ENCODE results near the gene MOSPD2.
A peak's percentile ranks its signal among the peaks of the same experiment; 100 is the strongest.

Gene MOSPD2

DNA sequence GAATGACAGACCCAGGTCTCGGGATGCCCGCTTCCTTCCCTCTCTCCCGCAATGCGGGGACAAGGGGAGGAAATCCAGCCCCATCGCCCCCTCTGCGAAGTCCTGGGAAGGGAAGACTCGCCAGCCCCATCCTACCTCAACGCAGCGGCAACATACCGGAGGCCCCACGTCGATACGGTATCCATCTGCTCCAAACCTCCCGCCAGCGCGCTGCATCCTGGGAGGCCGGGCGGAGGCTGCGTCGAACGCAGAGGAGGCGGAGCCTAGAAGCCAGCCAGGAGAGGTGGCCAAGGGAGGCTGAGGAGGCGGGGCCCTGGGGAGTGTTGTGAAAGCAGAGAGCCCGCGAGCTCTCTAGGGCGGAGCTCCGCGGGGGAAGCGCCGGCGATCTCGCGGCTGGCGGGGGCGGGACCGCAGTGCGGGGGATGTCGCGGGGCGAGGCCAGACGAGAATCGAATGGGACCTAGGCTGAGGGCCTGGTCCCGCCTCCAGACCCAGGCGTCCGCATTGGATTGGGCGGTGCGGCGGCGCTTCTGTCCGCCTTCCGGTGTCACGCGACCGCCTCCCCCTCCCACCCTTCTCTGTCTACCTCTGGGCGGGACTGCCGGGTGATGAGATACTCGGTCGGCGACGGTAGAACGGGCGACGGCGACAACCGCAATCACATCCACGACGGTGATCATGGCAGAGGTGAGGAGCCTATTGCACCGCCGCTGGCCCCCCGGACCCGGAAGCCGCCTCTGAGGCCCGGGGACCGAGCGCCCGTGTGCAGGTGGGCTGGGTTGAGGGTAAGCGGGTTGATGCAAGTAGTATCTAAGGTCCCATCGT lies at the start of gene MOSPD2, which contains the start of gene FANCB:
Gene MOSPD2, plus strand, starts transcription at position 571 of the 825 bp plus-strand sequence. Its CDS starts 108 bp downstream, at position 679.
Gene FANCB, minus strand, starts transcription at position 219 of the 825 bp plus-strand sequence. CDS start 7,559 bp downstream, outside the sequence.
- DNase-seq = peak; percentile 91

DNA sequence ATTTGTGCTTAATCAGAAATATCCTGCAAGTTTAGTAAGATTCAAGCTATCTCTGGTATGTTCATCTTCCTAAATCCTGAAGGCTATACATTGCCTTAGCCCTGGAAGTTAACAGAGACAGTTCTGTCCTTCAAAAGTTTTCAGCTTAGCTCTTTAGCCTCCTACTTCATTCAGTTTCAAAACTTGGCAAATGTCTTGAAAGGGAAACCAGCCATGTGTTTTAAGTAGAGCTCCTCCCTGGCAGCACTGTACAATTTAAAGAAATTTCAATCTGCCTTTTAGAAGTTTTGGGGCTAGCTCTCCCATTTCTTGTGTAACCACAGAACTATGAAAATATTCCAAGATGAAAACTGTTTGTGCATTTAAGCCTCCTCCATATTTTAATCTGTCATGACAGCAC lies 47.4 kb upstream of the MOSPD2 start:
- DNase-seq = no peak

DNA sequence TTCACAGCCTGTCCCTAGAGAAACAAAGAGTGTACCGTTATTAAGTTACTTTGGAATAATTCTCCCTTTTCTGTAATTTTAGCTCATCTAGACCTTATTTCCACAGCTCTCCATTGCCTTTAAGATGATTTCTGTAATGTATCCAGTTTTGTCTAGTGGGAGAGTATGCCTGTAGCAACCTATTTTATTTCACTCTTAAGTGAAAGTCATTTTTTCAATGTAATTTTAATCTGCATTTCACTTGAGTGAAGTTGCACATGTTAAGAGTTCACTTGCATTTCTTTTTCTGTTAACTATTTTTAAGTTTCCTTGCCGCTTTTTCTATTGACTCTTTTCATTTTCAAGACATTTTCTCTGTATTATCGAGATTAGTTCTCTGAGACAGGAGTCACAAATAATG lies 46.9 kb upstream of the MOSPD2 start:
- DNase-seq = no peak

DNA sequence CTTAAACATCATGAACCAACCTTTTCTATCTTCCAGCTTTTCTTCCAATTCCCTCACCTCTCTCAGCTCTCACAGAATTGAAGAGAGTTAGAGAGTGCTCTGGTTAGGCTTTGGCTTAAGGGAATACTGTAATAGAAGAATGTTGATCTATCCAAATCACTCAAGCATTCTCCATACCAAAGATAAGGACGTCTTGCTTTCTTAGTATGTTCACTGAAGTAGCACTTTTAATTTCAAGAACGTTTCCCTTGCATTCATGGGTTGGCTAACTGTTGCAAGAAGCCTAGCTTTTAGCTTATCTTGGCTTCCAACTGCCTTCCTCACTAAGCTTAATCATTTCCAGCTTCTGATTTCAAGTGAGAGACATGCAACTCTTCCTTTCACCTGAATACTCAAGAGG lies 43.6 kb upstream of the MOSPD2 start:
- no peak for DNase-seq

DNA sequence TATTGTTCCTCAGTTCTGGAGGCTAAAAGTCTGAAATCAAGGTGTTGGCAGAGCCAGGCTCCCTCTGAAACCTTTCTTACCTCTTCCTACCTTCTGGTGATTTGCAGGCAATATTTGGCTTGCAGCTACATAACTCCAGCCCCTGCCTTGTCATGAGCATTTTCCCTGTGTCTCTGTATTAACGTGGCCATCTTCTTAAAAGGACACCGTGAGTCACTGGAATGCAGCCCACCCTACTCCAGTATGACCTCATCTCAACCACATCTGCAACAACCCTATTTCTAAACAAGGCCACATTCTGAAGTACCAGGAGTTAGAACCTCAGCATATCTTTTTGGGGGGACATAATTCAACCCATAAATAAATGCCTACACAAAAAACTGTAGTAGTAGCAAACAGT lies 41.1 kb upstream of the MOSPD2 start:
- no peak for DNase-seq

DNA sequence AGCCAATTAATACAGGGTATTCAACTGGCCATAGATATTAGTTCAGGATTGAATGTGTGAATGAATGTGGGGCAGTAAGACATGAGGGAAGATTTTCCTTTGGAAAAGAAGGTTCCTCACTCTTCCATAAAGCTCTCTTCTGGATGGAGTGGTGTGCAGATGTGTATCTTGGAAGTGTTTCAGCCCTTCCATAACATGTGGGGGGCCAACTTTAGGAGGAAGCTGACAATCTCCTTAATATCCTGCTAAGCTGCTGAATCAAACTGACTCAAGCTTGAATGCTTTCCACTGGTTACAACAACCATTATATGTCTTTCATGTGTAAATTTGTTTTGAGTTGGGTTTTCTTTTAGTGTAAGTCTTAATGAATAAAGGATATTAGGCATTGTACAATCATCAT lies 40.6 kb upstream of the MOSPD2 start:
- DNase-seq = no peak

DNA sequence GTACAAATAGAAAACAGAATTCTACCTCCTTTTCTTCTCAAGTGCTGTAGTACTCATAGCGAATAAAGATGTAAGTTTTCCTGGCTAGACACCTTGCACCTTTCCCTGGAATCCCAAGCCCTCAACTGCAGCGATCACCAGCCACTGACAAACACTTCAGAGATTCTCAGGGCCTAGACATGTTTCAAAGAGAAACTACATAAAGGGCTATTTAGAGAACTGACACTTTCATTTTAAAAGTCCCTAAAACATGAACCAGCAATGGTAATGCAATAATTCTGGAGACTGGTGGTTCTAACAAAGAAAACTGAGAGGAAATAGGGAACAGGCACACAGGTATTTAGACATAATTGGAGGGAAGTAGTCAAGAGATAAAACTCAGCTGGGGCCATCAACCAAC lies 36.1 kb upstream of the MOSPD2 start:
- no peak for DNase-seq

DNA sequence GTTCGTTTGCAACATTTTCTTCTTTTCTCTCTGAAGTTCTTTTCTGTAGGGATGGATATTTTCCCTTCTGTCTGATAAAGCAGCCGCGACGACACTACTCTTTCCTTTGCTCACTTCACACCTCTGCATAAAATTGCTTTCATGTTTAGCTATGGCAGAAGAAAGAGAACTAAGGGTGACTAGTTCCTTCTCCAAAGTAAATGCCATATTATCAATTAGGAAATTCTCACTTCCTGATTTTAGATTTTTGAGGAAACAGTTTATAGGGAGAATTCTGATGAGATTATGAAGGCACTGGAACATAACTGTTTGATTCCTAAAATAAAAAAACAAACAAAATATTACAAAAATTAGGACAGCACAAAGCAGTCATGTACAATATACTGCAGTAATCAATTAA lies 29.6 kb upstream of the MOSPD2 start:
- no peak for DNase-seq

DNA sequence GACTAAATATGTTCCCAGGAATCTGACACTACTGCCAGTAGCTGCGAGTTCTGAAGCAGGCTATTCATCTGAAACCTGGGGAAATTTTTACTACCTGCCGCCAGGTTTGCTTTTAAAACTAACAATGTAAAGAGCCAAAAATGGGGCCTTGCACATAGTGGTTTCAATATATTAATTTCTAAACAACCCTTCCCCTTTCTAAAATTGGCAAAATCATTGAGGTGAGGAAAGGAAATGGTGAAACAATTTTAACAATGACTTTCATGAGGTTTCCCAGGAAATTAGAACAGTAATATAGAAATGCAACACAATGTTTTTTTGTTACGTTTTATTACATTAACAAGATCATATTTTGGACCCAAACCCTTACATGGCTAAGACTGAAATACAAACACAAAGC lies 21.7 kb upstream of the MOSPD2 start:
- DNase-seq = no peak

DNA sequence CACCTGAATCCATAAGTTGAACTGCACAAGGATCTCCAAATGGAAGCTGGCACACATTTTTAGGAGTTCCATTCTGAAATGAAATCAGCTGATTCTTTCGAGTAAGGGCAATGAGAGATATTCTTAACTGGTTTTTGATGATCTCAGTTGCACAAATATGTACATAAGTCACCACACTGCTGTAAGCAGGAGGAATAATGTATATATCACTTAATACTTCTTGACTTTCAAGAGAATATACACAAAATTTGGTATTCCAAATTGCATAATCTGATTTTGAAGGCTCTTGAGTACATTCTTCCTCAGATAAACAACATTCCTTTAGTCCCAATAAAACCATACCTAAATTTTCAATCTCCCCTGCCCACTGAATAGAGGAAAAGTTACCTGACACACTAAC lies 8.6 kb upstream of the MOSPD2 start:
- no peak for DNase-seq

DNA sequence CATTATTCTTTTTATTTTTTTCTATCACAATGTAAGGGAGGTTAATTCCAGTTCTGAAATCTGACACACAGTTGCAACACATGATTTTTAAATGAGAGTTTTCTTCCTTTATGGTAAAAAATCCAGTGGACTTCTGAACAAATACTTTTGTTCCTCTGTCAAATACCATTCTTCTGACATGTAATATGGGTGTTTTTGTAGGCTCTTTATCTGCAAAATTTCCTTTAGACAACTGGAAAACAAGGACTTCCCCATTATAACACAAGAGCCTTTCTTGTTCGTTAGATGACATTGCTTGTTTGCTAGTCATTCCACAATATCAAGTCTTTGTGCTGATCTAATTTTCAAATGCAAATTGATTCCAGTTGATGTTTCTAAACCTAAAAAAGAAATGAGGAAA lies 8.0 kb upstream of the MOSPD2 start:
- no peak for DNase-seq

DNA sequence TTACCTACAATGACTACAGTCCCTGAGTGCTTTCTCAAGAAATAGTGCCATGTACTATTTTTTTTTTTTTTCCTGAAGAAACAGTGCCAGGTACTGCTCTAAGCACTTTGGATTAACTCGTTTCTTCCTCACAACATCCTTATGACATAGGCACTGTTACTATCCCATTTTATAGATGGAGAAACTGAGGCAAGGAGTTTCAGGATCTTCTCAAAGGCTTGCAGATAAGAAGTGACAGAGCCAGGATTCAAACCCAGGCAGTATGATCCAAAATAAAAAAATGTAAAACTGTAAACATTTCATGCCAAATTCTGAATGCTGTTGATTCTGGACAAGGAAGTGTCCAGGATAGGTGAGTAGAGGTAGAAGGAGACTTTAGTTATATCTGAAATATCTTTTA lies 1.5 kb upstream of the MOSPD2 start:
- no peak for DNase-seq

DNA sequence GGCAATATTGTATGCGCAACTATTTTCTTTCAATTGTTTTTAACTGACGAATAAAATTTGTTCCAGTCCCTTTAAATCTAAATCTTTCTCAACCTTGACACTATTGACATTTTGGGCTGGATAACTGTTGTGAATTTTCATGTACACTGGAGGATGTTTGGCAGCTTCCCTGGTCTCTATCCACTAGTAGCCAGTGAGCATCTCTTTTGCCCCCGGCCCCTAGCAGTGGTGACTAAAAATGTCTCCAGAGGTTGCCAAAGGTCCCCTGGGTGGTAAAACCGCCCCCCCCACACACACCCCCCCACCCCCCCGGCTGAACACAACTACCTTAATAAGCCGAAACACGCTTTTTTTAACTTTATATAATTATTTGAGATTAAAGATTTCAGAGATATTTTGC lies 866 bp upstream of the MOSPD2 start:
- no peak for DNase-seq

DNA sequence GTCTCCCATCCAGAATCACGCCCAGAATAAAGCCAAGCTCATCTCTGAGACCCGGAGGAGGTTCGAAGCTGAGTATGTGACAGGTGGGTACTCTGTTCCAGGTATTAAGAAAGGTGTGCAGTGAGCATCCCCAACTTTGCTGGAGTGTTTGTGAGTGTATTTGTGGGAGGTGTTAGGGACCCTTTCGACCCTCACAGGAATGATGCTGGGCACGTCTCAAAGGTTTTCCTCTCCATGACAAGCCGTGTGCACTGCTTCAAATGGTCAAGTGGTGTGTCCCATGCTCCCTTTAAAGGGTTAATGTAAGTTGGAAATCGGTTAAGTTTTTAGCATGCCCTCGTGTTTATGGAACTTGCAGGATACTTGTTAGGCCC lies 442 bp downstream of the MOSPD2 start:
- no peak for DNase-seq

DNA sequence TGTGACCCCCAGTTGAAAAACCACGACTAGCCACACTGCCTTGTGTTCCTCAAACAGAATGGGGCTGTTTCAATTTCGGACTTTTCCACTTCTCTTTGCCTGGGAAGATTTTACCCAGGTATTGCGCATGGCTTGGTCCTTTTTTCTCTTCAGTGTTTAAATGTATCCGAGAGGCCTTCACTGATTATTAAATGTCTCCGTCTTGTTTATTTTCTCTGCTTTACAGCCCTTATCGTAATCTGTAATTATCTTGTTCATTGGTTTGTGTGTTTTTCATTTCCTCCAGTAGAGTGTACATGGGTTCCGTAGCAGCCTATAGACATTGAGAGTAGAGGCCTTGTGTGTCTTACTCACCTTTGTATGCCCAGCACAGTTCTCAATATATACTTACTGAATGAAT lies 2.4 kb downstream of the MOSPD2 start:
- no peak for DNase-seq

DNA sequence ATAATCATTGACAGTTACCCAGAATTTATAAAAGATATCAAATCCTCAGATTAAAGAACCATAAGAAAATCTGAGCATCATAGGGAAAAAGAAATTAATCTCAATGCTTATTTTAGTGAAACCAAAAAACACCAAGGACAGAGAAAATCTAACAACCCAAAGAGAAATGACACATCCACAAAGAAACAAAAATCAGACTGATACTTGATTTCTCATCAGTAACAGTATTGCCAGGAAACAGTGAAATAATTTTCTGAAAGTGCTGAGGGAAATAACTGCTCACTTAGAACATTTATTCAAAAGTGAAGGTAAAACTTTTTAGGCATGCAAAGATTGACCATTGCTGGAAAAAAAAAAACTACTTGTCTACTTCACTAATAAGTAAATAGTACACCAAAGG lies 10.6 kb downstream of the MOSPD2 start:
- no peak for DNase-seq

DNA sequence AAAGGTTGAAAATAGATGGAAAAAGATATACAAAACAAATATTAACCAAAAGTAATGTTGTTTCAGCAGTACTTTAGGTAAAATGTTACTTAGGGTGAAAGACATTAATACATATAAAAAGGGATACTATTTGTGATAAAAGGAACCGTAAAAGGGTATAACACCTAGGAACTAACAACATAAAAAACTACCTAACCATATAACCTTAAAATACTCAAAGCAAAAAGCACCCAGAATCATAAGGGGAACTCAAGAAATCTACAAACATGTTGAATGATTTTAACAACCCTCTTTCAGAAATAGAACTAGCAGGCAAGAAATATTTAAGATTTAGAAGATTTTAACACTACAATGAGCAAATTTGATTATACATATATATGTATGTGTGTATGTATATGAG lies 11.5 kb downstream of the MOSPD2 start:
- DNase-seq = no peak

DNA sequence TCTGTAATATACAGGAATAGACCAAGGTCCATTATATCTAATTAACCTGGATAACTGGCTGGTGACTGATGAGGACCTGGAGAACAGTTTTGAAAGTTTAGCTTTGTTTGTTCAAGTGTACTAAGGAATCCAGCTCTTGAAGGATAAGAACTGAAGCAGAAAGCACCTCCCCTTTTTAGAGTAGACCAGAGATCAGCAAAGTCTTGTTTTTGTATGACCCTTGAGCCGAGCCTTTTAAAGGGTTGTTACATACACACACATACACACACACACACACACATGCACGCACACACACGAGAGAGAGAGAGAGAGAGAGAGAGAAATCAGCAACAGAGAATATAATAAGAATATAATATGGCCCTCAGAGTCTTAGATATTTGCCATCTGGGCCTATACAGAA lies 13.0 kb downstream of the MOSPD2 start:
- no peak for DNase-seq

DNA sequence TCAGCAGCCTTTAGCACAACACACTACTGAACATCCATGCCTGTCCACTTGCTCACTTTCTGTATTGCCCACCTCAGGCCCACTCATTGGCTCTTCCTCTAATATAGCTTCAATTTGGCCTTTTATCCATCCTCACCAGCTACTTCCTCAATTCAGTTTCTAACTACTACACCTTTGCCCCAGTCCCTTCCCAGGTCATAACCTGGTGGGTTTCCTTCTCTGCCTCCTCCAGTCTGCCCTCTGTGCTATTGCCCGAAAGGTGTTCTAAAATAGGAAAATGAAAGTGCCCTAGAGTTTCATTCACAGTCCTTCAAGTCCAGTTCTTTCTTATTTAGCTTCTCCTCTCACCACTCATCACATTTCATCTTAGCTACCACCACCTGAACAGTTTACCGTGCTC lies 23.1 kb downstream of the MOSPD2 start:
- DNase-seq = no peak

DNA sequence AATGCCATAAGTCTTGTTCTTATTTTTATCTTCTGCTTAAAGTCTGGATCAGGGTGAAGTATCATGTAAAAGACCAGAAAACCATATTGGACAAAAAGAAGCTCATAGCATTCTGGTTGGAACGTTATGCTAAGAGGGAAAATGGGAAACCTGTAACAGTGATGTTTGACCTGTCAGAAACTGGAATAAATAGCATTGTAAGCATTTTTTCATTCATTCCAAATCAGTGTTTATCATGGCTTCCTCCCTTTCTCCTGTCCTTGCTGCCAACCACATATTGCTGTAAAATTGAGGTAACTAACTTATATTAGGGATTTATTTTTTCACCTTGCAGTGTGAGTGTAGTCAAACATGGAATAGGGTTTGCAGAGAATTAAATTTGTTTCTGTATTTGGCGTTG lies 23.8 kb downstream of the MOSPD2 start:
- no peak for DNase-seq

DNA sequence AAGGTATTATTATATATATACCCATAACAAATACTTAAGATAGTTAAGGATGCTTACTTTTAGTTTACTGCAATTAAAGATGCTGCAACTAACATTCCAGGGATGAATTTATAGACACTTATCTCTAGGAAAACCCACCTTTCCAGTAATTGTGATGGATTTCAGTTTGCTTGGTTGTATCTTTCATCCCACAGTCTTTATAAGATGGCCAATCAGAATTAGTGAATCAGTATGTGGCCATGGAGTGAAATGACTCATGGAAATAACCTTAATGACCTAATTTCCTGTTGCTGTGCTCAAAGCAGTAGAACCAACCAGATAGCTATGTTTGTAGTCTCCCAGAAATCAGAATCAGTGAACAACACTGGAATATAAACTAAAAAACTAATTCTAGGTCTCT lies 26.4 kb downstream of the MOSPD2 start:
- DNase-seq = no peak

DNA sequence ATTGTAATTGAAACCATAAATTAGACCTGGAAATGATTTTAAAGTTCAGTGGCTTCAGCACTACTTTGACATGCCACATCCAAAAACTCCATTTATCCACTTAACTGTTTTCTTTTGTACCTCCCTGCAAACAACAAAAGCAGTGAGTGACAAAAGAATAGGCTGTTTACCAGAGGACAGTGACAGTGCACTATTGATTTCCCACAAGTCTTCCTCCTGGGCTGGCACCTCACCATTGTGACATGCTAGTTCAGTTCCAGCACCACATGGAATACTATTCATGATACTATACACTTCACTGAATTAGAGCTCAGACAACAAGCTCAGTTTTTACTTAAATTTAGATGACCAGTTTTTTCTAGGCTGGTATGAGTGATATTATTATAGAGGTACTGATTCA lies 29.3 kb downstream of the MOSPD2 start:
- DNase-seq = peak; percentile 2

DNA sequence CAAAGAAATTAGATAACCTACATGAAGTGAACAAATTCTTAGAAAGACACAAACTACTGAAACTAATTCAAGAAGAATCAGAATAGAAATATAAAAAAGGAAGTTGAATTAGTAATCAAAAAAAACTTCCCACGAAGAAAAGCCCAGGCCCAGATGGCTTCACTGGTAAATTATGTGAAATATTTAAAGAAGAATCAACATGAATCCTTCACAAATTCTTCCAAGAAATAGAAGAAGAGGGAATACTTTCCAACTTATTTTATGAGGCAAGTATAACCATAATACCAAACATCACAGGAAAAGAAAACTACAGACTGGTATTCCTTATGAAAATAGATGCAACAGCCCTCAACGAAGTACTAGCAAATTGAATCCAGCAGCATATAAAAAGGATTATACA lies 30.7 kb downstream of the MOSPD2 start:
- no peak for DNase-seq

DNA sequence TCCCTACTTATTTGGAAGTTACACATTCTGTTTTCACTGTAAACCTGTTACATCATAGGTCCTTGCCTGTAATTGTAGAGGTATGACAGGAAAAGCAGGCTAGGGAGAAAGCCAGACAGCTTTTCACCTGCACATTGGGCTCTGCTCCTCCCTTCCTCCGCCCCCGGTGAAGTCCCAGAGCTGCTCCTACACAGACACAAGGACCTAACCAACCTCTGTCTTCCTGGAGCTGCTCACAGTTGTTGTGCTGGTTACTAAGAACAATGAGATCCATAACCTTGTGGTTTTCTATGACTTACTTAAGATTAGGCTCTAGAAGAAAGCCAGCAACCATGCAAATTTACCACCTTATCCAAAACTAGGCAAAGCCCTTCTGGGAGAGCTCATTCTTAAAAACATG lies 40.0 kb downstream of the MOSPD2 start:
- no peak for DNase-seq

DNA sequence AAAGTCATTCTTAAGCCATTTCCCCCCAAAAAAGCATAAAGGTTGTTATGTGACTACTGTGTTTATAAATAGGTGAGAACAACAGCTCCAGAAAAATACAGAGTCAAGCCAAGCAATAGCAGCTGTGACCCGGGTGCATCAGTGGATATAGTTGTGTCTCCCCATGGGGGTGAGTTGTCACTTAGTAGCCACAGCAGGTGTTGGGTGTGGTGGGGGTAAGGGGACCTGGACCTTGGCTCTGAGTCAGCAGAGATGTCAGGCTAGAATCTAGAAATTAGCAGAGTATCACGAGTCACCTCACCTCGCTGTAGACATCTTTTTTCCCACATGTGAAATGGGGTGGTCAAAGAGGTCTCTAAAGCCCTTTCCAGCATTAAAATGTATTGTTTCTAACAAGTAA lies 42.4 kb downstream of the MOSPD2 start:
- DNase-seq = no peak

Measured in NCI-H1105 treated with DMSO at 0.1 percent for 48 hours (cell line).